Ovary (tissue), 9 donors: Measurements from ENCODE around the gene TFE3. TPM values are rescaled to one million over a fixed set of nuclear protein-coding genes. Genes with fewer than 3 reads are reported as not detected.
"Not testable (repeated sequence)": the region's sequence is repeated elsewhere in the genome, so short reads cannot be mapped to it uniquely, and the experiment has no call there.

ENCODE experiments used
- DNase-seq, 5 donors: peaks; one replicate each; pipeline ENCODE4 v3.0.0-alpha.2; 2019 to 2020
- H3K27ac ChIP-seq, 2 donors: fragments of 200-600 bp; one replicate each; pipeline versions ENCODE4 v1.5.1 to v1.8.0; 2019 to 2022
- H3K27me3 ChIP-seq: fragments of 200-600 bp; one replicate; pipeline ENCODE4 v1.8.0; 2022
- H3K36me3 ChIP-seq: fragments of 200-600 bp; sonication (generic); one replicate; pipeline ENCODE4 v1.5.1; 2019
- H3K4me1 ChIP-seq: one replicate; pipeline ENCODE4 v1.8.1; 2013; ENCODE audit warnings: mild to moderate bottlenecking, moderate library complexity; ENCODE audit not compliant: insufficient read depth
- H3K4me3 ChIP-seq: fragments of 200-600 bp; sonication (generic); one replicate; pipeline ENCODE4 v1.5.1; 2017
- H3K9me3 ChIP-seq, 2 donors: fragments of 200-600 bp in 1 of 2; sonication (generic) in 1 of 2; one replicate each; pipeline versions ENCODE4 v1.5.1 to v1.8.1; 2013 to 2019; ENCODE audit warnings: mild to moderate bottlenecking in 1 of 2, moderate library complexity in 1 of 2
- EP300 ChIP-seq: sonication (generic); formaldehyde crosslinking; IDR thresholded peaks from one replicate; pipeline ENCODE4 v1.6.1; 2017; ENCODE audit warnings: antibody characterized with exemption
- POLR2A ChIP-seq: fragments of 450-650 bp; IDR thresholded peaks from one replicate; pipeline ENCODE4 v1.6.1; 2017; ENCODE audit warnings: antibody characterized with exemption, mild to moderate bottlenecking, moderate library complexity
- WGBS, 3 donors: extraction: QIAGEN DNeasy Blood & Tissue Kit in 1 of 3; methylation state at CpG; one replicate each; pipeline versions ENCODE4 v1.1.5 to v1.1.7; 2013 to 2017; 5-methylcytosine and 5-hydroxymethylcytosine counted together
- intact Hi-C, 4 donors: fragments of 100-400 bp; cut with DNase I; formaldehyde crosslinking; loops; one replicate each; pipeline versions ENCODE4 v1.11.0 to v1.15.1; 2022 to 2023
- polyA plus RNA-seq, 2 donors: library from polyadenylated mRNA; stranded (reverse); fragments of 200-250 nt in 1 of 2; fragments of 350-450 nt in 1 of 2; fragmentation: Illumina TruSeq in 1 of 2; extraction: RNeasy Lipid Tissue Mini Kit (QIAGEN cat#74804) in 1 of 2; gene quantifications; one replicate each; pipeline ENCODE4 v1.2.3, GENCODE V29; 2013 to 2014
- small RNA-seq: library from RNA; depleted of rRNA; stranded (forward); fragments of <200 nt; gene quantifications from one replicate; pipeline ENCODE3, GENCODE V24; 2016
- total RNA-seq, 7 donors: library from RNA; depleted of rRNA in 2 of 7; stranded (reverse); fragments of >200 nt in 2 of 7; fragmentation: NEBNext Ultra II Directional in 3 of 7; extraction: Animal tissue kit (Norgen Biotek cat#: 25700) in 3 of 7; gene quantifications; one replicate each; pipeline versions ENCODE4 v1.1.0 to v1.2.4, GENCODE V29; 2016 to 2023
- TF ChIP-seq, protein P1 (sequence below), 3 donors: fragments of 450-650 bp in 2 of 3; fragments of 200-600 bp in 1 of 3; IDR thresholded peaks; one replicate each; pipeline versions ENCODE4 v1.5.1 to v1.8.0; 2016 to 2022; ENCODE audit warnings: antibody characterized with exemption in 3 of 3, mild to moderate bottlenecking in 1 of 3
- donor health status: DM: no; HTN: no; CAD: no; lungs with moderate emphysema.
- donor health status: DM: no; HTN: no; CAD: no.
- donor health status: Bipolar disorder and iron deficiency.
- donor health status: DM: yes; HTN: yes; CAD: no.
- donor health status: DM: no; HTN: no; CAD: no.
- donor health status: DM: yes; HTN: yes; CAD: no.

Gene TFE3
- total and polyA plus RNA-seq, 9 donors, result 42.1 to 69.4 (median 55.4) TPM

DNA sequence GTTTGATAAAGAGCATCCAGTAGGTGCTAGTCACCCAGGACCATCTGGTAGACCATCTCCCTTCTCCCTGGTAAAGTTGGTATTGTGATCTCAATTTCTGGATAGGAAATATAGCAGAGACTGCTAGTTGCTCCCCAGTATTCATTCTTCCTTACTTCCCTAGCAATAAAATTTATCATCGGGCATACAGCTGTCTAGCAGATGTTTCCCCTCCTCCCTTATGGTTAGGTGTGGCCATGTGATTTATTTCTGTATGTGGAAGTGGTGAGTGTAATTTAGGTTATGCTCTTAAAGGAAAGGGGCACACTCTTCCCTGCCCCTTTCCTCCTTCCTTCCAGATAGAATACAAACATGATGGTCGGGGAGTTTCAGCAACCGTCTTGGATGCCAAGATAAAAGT lies 59.3 kb downstream of the TFE3 start:
- intact Hi-C loops, result no loop called here
- Histone ChIP-seq H3K36me3 (no peaks in the 10 kb centered on the region), H3K4me3 (no peak overlapping the region), H3K9me3 (no peaks in the 10 kb centered on the region), H3K4me1 (no peaks in the 10 kb centered on the region), H3K27me3 (no peaks in the 10 kb centered on the region), H3K27ac (no peak overlapping the region)
- DNase-seq, result no peak
- 83 to 88% (median 87%) methylated on average over 3 of the region's 3 CpGs for WGBS, 3 donors
- TF ChIP-seq POLR2A (no peak), EP300 (no peak)
- TF ChIP-seq, protein P1, sequence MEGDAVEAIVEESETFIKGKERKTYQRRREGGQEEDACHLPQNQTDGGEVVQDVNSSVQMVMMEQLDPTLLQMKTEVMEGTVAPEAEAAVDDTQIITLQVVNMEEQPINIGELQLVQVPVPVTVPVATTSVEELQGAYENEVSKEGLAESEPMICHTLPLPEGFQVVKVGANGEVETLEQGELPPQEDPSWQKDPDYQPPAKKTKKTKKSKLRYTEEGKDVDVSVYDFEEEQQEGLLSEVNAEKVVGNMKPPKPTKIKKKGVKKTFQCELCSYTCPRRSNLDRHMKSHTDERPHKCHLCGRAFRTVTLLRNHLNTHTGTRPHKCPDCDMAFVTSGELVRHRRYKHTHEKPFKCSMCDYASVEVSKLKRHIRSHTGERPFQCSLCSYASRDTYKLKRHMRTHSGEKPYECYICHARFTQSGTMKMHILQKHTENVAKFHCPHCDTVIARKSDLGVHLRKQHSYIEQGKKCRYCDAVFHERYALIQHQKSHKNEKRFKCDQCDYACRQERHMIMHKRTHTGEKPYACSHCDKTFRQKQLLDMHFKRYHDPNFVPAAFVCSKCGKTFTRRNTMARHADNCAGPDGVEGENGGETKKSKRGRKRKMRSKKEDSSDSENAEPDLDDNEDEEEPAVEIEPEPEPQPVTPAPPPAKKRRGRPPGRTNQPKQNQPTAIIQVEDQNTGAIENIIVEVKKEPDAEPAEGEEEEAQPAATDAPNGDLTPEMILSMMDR (IDR thresholded peaks at IDR 0.05), result no peak

DNA sequence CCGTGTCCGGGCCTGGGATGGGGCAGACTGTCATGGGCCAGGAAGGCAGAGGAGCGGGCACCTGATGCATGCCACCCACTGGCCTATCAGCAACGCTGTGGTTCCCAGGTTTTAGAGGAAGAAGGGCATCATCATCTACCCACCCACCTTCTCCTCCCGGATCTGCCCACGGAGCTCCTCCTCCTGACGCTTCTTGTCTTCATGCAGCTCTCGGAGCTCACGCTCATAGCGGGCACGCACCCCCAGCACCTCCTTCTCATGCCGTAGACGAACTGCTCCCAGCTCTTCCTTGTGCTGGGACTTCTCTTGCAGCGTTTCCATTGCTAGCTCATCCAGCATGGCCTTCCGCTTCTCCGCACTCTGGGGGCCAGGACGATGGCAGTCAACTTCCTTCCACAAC lies 60.1 kb downstream of the TFE3 start:
- no peaks in the 10 kb centered on the region for H3K9me3 ChIP-seq
- H3K4me3 ChIP-seq, result no peak overlapping the region
- no peak overlapping the region for H3K27ac ChIP-seq
- H3K4me1 ChIP-seq, result no peaks in the 10 kb centered on the region
- WGBS, 3 donors, result 83 to 88% (median 86%) methylated on average over 17 of the region's 17 CpGs
- no peaks in the 10 kb centered on the region for H3K36me3 ChIP-seq
- intact Hi-C loops, result no loop called here
- H3K27me3 ChIP-seq, result no peaks in the 10 kb centered on the region
- DNase-seq, result no peak
- TF ChIP-seq, protein P1 (IDR thresholded peaks at IDR 0.05), result no peak

DNA sequence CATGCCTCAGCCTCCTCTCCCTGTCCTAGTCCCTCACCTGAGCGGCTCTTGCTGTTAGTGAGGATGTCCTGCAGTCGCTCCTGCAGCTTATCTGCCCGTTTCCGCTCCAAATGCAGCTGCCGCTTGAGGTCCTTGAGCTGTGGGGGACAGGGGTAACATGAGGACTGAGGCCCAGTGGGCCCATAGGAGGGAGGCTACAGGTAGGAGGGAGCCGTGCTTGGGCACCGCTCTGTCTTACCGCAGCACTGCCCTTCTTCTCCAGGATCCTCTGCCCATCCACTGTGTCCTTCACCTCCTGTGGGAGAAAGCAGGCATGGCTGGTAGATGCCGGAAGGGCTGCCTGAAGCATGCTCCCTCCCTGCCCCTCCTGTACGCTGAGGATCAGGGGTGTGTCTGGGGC lies 62.0 kb downstream of the TFE3 start:
- Histone ChIP-seq H3K9me3 (no peaks in the 10 kb centered on the region), H3K4me1 (no peaks in the 10 kb centered on the region), H3K36me3 (no peaks in the 10 kb centered on the region), H3K27me3 (no peaks in the 10 kb centered on the region), H3K27ac (no peak overlapping the region), H3K4me3 (no peak overlapping the region)
- TF ChIP-seq, protein P1 (IDR thresholded peaks at IDR 0.05), result no peak
- no peak for TF ChIP-seq EP300
- TF ChIP-seq POLR2A, result no peak
- WGBS, 3 donors, result 72 to 81% (median 80%) methylated on average over 10 of the region's 10 CpGs
- DNase-seq, result no peak
- intact Hi-C loops, result no loop called here

DNA sequence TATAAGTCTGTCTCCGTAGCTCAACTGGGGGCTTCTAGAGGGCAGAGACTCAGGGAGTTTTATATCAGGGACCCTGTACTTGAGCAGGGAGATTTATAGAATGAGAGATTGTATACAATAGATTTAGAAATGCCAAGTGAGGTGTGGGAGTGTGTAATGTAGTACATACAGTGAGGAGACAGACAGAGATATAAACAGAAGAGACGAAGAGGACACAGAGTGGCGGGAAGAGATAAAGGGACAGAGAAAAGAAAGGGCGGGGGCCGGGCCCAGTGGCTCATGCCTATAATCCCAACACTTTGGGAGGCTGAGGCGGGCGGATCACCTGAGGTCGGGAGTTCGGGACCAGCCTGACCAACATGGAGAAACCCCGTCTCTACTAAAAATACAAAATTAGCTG lies 62.8 kb downstream of the TFE3 start:
- H3K27me3 ChIP-seq, H3K4me3 ChIP-seq, H3K4me1 ChIP-seq, H3K27ac ChIP-seq, H3K9me3 ChIP-seq, intact Hi-C loops, H3K36me3 ChIP-seq, DNase-seq: not testable (repeated sequence)
- WGBS, 3 donors, result 63 to 80% (median 79%) methylated on average over 10 of the region's 10 CpGs

Small RNAs within 50 kb of the gene (small RNA-seq; reads per million reads assigned to genes)
- not detected for gene RNU4-52P

Other genes with a start within 250 kb of the TFE3 start
- 100 to 1,000 TPM in 2 of 7 donors, 10 to 100 TPM in 5; 49.1 to 115 (median 86.1) TPM for gene HDAC6, start 241.3 kb downstream of the TFE3 start, total RNA-seq
- 10 to 100 TPM; 56.7 to 95.3 TPM for gene HDAC6, start 241.3 kb downstream of the TFE3 start, polyA plus RNA-seq
- not detected for gene ERAS, start 216.8 kb downstream of the TFE3 start, total RNA-seq
- gene ERAS, start 216.8 kb downstream of the TFE3 start, polyA plus RNA-seq, result not detected
- 10 to 100 TPM in 1 of 7 donors, 1 to 10 TPM in 2, under 1 TPM in 4; 0.43 to 10.6 (median 0.84) TPM for gene PCSK1N, start 207.7 kb downstream of the TFE3 start, total RNA-seq
- gene PCSK1N, start 207.7 kb downstream of the TFE3 start, polyA plus RNA-seq, result under 1 TPM in 1 of 2 donors, not detected in 1; 0.41 TPM
- 10 to 100 TPM; 28.1 to 43.9 (median 32.8) TPM for gene TIMM17B, start 145.6 kb downstream of the TFE3 start, total RNA-seq
- 10 to 100 TPM in 1 of 2 donors, 1 to 10 TPM in 1; 7.2 to 37.2 TPM for gene TIMM17B, start 145.6 kb downstream of the TFE3 start, polyA plus RNA-seq
- 100 to 1,000 TPM in 5 of 7 donors, 10 to 100 TPM in 2; 85.8 to 149 (median 105) TPM for gene PQBP1, start 145.4 kb downstream of the TFE3 start, total RNA-seq
- 100 to 1,000 TPM in 1 of 2 donors, 10 to 100 TPM in 1; 71.2 to 145 TPM for gene PQBP1, start 145.4 kb downstream of the TFE3 start, polyA plus RNA-seq
- 10 to 100 TPM in 4 of 7 donors, 1 to 10 TPM in 3; 8.2 to 18.8 (median 12.5) TPM for gene SLC35A2, start 131.7 kb downstream of the TFE3 start, total RNA-seq
- gene SLC35A2, start 131.7 kb downstream of the TFE3 start, polyA plus RNA-seq, result 10 to 100 TPM; 10.3 to 14.3 TPM
- 10 to 100 TPM in 1 of 7 donors, 1 to 10 TPM in 6; 6.3 to 13.0 (median 8.8) TPM for gene PIM2, start 124.3 kb downstream of the TFE3 start, total RNA-seq
- 10 to 100 TPM in 1 of 2 donors, 1 to 10 TPM in 1; 8.9 to 22.9 TPM for gene PIM2, start 124.3 kb downstream of the TFE3 start, polyA plus RNA-seq
- gene OTUD5, start 85.8 kb downstream of the TFE3 start, total RNA-seq, result 10 to 100 TPM; 25.8 to 57.8 (median 53.8) TPM
- gene OTUD5, start 85.8 kb downstream of the TFE3 start, polyA plus RNA-seq, result 10 to 100 TPM; 41.9 to 72.7 TPM
- 1 to 10 TPM in 5 of 7 donors, under 1 TPM in 2; 0.76 to 4.6 (median 2.0) TPM for gene KCND1, start 71.5 kb downstream of the TFE3 start, total RNA-seq
- gene KCND1, start 71.5 kb downstream of the TFE3 start, polyA plus RNA-seq, result 1 to 10 TPM; 1.9 to 4.2 TPM
- gene GRIPAP1, start 41.1 kb downstream of the TFE3 start, total RNA-seq, result 10 to 100 TPM; 21.9 to 45.0 (median 31.2) TPM
- 10 to 100 TPM; 20.0 to 40.5 TPM for gene GRIPAP1, start 41.1 kb downstream of the TFE3 start, polyA plus RNA-seq
- gene CCDC120, start 15.6 kb upstream of the TFE3 start, total RNA-seq, result 10 to 100 TPM in 3 of 7 donors, 1 to 10 TPM in 4; 3.3 to 11.2 (median 9.9) TPM
- 1 to 10 TPM; 3.8 to 4.6 TPM for gene CCDC120, start 15.6 kb upstream of the TFE3 start, polyA plus RNA-seq
- 10 to 100 TPM; 14.4 to 54.0 (median 29.3) TPM for gene PRAF2, start 30.6 kb upstream of the TFE3 start, total RNA-seq
- gene PRAF2, start 30.6 kb upstream of the TFE3 start, polyA plus RNA-seq, result 10 to 100 TPM; 29.1 to 51.2 TPM
- gene WDR45, start 36.5 kb upstream of the TFE3 start, total RNA-seq, result 10 to 100 TPM; 55.3 to 89.7 (median 76.5) TPM
- gene WDR45, start 36.5 kb upstream of the TFE3 start, polyA plus RNA-seq, result 10 to 100 TPM; 56.1 to 80.4 TPM
- 10 to 100 TPM; 17.2 to 25.5 (median 20.9) TPM for gene GPKOW, start 80.4 kb upstream of the TFE3 start, total RNA-seq
- 10 to 100 TPM; 13.7 to 18.3 TPM for gene GPKOW, start 80.4 kb upstream of the TFE3 start, polyA plus RNA-seq
- gene MAGIX, start 119.4 kb upstream of the TFE3 start, total RNA-seq, result 10 to 100 TPM in 1 of 7 donors, 1 to 10 TPM in 6; 1.3 to 22.5 (median 2.0) TPM
- under 1 TPM; 0.32 to 0.82 TPM for gene MAGIX, start 119.4 kb upstream of the TFE3 start, polyA plus RNA-seq
- 100 to 1,000 TPM in 5 of 7 donors, 10 to 100 TPM in 2; 16.3 to 116 (median 105) TPM for gene PLP2, start 128.5 kb upstream of the TFE3 start, total RNA-seq
- 100 to 1,000 TPM in 1 of 2 donors, 10 to 100 TPM in 1; 92.6 to 244 TPM for gene PLP2, start 128.5 kb upstream of the TFE3 start, polyA plus RNA-seq
- 10 to 100 TPM in 6 of 7 donors, 1 to 10 TPM in 1; 9.1 to 15.1 (median 11.5) TPM for gene PRICKLE3, start 143.0 kb upstream of the TFE3 start, total RNA-seq
- 1 to 10 TPM; 3.5 to 5.5 TPM for gene PRICKLE3, start 143.0 kb upstream of the TFE3 start, polyA plus RNA-seq
- 1 to 10 TPM in 6 of 7 donors, under 1 TPM in 1; 0.69 to 3.3 (median 1.3) TPM for gene SYP, start 156.8 kb upstream of the TFE3 start, total RNA-seq
- gene SYP, start 156.8 kb upstream of the TFE3 start, polyA plus RNA-seq, result 1 to 10 TPM; 1.9 to 3.1 TPM
- gene CACNA1F, start 190.0 kb upstream of the TFE3 start, total RNA-seq, result under 1 TPM in 5 of 7 donors, not detected in 2; 0.10 to 0.23 (median 0.15) TPM
- under 1 TPM; 0.02 to 0.32 TPM for gene CACNA1F, start 190.0 kb upstream of the TFE3 start, polyA plus RNA-seq
- 10 to 100 TPM in 6 of 7 donors, 1 to 10 TPM in 1; 7.9 to 15.7 (median 11.5) TPM for gene CCDC22, start 192.1 kb upstream of the TFE3 start, total RNA-seq
- gene CCDC22, start 192.1 kb upstream of the TFE3 start, polyA plus RNA-seq, result 10 to 100 TPM in 1 of 2 donors, 1 to 10 TPM in 1; 2.8 to 10.8 TPM
- under 1 TPM in 4 of 7 donors, not detected in 3; 0.10 to 0.60 (median 0.33) TPM for gene FOXP3, start 221.4 kb upstream of the TFE3 start, total RNA-seq
- gene FOXP3, start 221.4 kb upstream of the TFE3 start, polyA plus RNA-seq, result under 1 TPM; 0.10 to 0.25 TPM
- gene PPP1R3F, start 226.4 kb upstream of the TFE3 start, total RNA-seq, result 10 to 100 TPM in 5 of 7 donors, 1 to 10 TPM in 2; 8.3 to 16.1 (median 12.3) TPM
- 1 to 10 TPM; 1.7 to 5.5 TPM for gene PPP1R3F, start 226.4 kb upstream of the TFE3 start, polyA plus RNA-seq